GM12878 (cell line): ENCODE results near the gene PRRC1. TPM values are rescaled to one million over a fixed set of nuclear protein-coding genes. Genes with fewer than 3 reads are reported as not detected.

ENCODE experiments used
- ATAC-seq: fragments of 200-7000 bp; cut with Tn5 transposase; 3 replicates; pipeline ENCODE4 v1.9.1; 2020; ENCODE audit warnings: mild to moderate bottlenecking, moderate library complexity
- BruUV-seq: library from RNA; stranded (reverse); fragments of 400-500 nt; replicated peaks from 2 replicates; lab custom pipeline; 2021; lab: Mats Ljungman, UMichigan
- CTCF ChIA-PET: fragments of 300-600 bp; sonication (Branson Sonifier 250); formaldehyde crosslinking; extraction: SDS; loops from one replicate; lab custom pipeline; 2021; ENCODE audit warnings: inconsistent platforms; lab: Yijun Ruan, JAX
- POLR2A ChIA-PET: fragments of 350-600 bp; formaldehyde crosslinking; extraction: SDS; loops from one replicate; lab custom pipeline; 2021; ENCODE audit warnings: inconsistent platforms; lab: Charles Lee
- RAD21 ChIA-PET: fragments of 300-600 bp; sonication (Branson Sonifier 250); formaldehyde crosslinking; loops from one replicate; lab custom pipeline; 2023; ENCODE audit warnings: antibody characterized with exemption; ENCODE audit not compliant: unreplicated experiment; lab: Charles Lee
- SMC1A ChIA-PET: fragments of 300-600 bp; sonication (Branson Sonifier 250); formaldehyde crosslinking; loops from one replicate; lab custom pipeline; 2023; ENCODE audit not compliant: unreplicated experiment, uncharacterized antibody; lab: Charles Lee
- DNase-seq: peaks from one replicate; pipeline ENCODE4 v3.0.0-alpha.2; 2011; ENCODE audit warnings: low read depth, low spot score
- FAIRE-seq: peaks from 3 replicates; lab custom pipeline; 2011; peaks lifted over from hg19 to GRCh38; lab: Jason Lieb, UNC
- H2AFZ ChIP-seq: 2 replicates; pipeline ENCODE4 v1.6.0; 2011; ENCODE audit warnings: low read depth, low read length, control low read depth; ENCODE audit not compliant: control insufficient read depth
- H3K27ac ChIP-seq: 2 replicates; pipeline ENCODE4 v1.5.1; 2011; ENCODE audit warnings: control low read depth; ENCODE audit not compliant: control insufficient read depth, insufficient read depth
- H3K27me3 ChIP-seq, 2 experiments: replicated peaks in 1 of 2; 2 replicates each; pipeline versions ENCODE4 v1.6.0 to v1.6.1; 2011; ENCODE audit warnings: low read length in 1 of 2; ENCODE audit not compliant: control insufficient read depth in 2 of 2, insufficient read depth in 2 of 2
- H3K36me3 ChIP-seq, 2 experiments: 2 replicates each; pipeline ENCODE4 v1.5.1; 2011; ENCODE audit warnings: low read length in 1 of 2; ENCODE audit not compliant: control insufficient read depth in 2 of 2, insufficient read depth in 2 of 2
- H3K4me1 ChIP-seq: 2 replicates; pipeline ENCODE4 v1.6.1; 2011; ENCODE audit warnings: mild to moderate bottlenecking, low read length, moderate library complexity, mixed read lengths; ENCODE audit not compliant: control insufficient read depth, insufficient read depth
- H3K4me2 ChIP-seq: 2 replicates; pipeline ENCODE4 v1.6.0; 2011; ENCODE audit warnings: control low read depth; ENCODE audit not compliant: control insufficient read depth, insufficient read depth
- H3K4me3 ChIP-seq: fragments of 200-600 bp; sonication (generic); 2 replicates; pipeline ENCODE4 v1.5.1; 2016
- H3K79me2 ChIP-seq: 2 replicates; pipeline ENCODE4 v1.6.0; 2011; ENCODE audit warnings: low read length; ENCODE audit not compliant: control insufficient read depth, insufficient read depth
- H3K9ac ChIP-seq: 2 replicates; pipeline ENCODE4 v1.8.0; 2011; ENCODE audit warnings: low read length, control low read depth, mixed read lengths; ENCODE audit not compliant: control insufficient read depth, insufficient read depth
- H3K9me3 ChIP-seq: replicated peaks from 3 replicates; pipeline ENCODE4 v1.5.1; 2011; ENCODE audit warnings: mild to moderate bottlenecking, low read length; ENCODE audit not compliant: control insufficient read depth, insufficient read depth
- H4K20me1 ChIP-seq: 2 replicates; pipeline ENCODE4 v1.6.0; 2011; ENCODE audit not compliant: control insufficient read depth, insufficient read depth
- BACH1 ChIP-seq: fragments of 450-650 bp; IDR thresholded peaks from 2 replicates; pipeline ENCODE4 v1.6.1; 2017; ENCODE audit warnings: mild to moderate bottlenecking, borderline replicate concordance
- IRF3 ChIP-seq: fragments of 450-650 bp; IDR thresholded peaks from 2 replicates; pipeline ENCODE4 v1.6.1; 2014; ENCODE audit warnings: mild to moderate bottlenecking
- PAX8 ChIP-seq: fragments of 450-650 bp; IDR thresholded peaks from 2 replicates; pipeline ENCODE4 v1.6.1; 2017; ENCODE audit warnings: mild to moderate bottlenecking, moderate library complexity
- RAD51 ChIP-seq: fragments of 450-650 bp; IDR thresholded peaks from 2 replicates; pipeline ENCODE4 v1.6.1; 2016; ENCODE audit warnings: moderate library complexity, mild to moderate bottlenecking, inconsistent platforms
- YY1 ChIP-seq: IDR thresholded peaks from 2 replicates; pipeline ENCODE4 v1.6.1; 2011; ENCODE audit warnings: low read depth, mild to moderate bottlenecking, low read length
- ZNF24 ChIP-seq: fragments of 450-650 bp; IDR thresholded peaks from 2 replicates; pipeline ENCODE4 v1.6.1; 2017; ENCODE audit warnings: antibody characterized with exemption, mild to moderate bottlenecking
- WGBS: methylation state at CpG from one replicate; pipeline ENCODE4 v1.1.6; 2016; ENCODE audit warnings: low lambda C conversion rate; ENCODE audit not compliant: insufficient replicate concordance, insufficient coverage; ENCODE audit errors: missing lambda C conversion rate; 5-methylcytosine and 5-hydroxymethylcytosine counted together
- in situ Hi-C: fragments of 300-500 bp; cut with MboI; formaldehyde crosslinking; loops from 9 replicates; pipeline ENCODE4 v1.14.3; 2018; ENCODE audit warnings: mixed read lengths
- intact Hi-C: fragments of 100-400 bp; cut with micrococcal nuclease; formaldehyde crosslinking; loops from one replicate; pipeline ENCODE4 v1.14.2; 2022; ENCODE audit not compliant: unreplicated experiment
- polyA plus RNA-seq, 11 experiments: library from polyadenylated mRNA; depleted of rRNA in 4 of 11; unstranded in 6 of 11; stranded (reverse) in 5 of 11; fragments of >200 nt; fragmentation: Nextera tagmentation in 4 of 11; fragmentation: Illumina TruSeq in 1 of 11; extraction: Ambion mirVana in 4 of 11; extraction: Trizol in 1 of 11; gene quantifications; 1 replicate in 1 of 11; 2 replicates in 10 of 11; pipeline versions ENCODE4 v1.2.1 to v1.2.3, GENCODE V29; 2011 to 2016; ENCODE audit warnings: inconsistent platforms in 2 of 11, missing spikeins in 2 of 11, low read depth in 1 of 11
- total RNA-seq, 4 experiments: library from RNA; depleted of rRNA in 3 of 4; stranded (reverse); fragments of >200 nt in 3 of 4; fragmentation: Illumina TruSeq in 1 of 4; extraction: Trizol in 1 of 4; gene quantifications; 2 replicates each; pipeline versions ENCODE4 v1.2.1 to v1.2.3, GENCODE V29; 2013 to 2021
- TF ChIP-seq, protein P1 (sequence below): IDR thresholded peaks from 2 replicates; pipeline ENCODE4 v1.6.1; 2012; ENCODE audit warnings: improper control_type of control experiment, low read depth, low read length; ENCODE audit not compliant: insufficient replicate concordance
- TF ChIP-seq, protein P2 (sequence below): IDR thresholded peaks from 2 replicates; pipeline ENCODE4 v1.6.1; 2011; ENCODE audit warnings: low read depth, mild to moderate bottlenecking, low read length, moderate library complexity, borderline replicate concordance; ENCODE audit errors: extremely low read depth
- TF ChIP-seq, protein P3 (sequence below): fragments of 450-650 bp; formaldehyde crosslinking; IDR thresholded peaks from 2 replicates; pipeline ENCODE4 v1.4.0; 2022; ENCODE audit warnings: mild to moderate bottlenecking, moderate library complexity

The PRRC1 gene
- total and polyA plus RNA-seq, 10 of the 15 experiments (the other 5 are each of a cell fraction or from before 2014, with no cell fraction given) = 19.0 to 54.5 (median 31.0) TPM

- Histone ChIP-seq H2AFZ (no peak overlapping the region), H3K4me2 (no peak overlapping the region), H4K20me1 (no peaks in the 10 kb centered on the region; the same call in 1 of the 2 replicates), H3K4me3 (no peak overlapping the region), H3K4me1 (0 out of 2 replicates have a peak, but pooled peaks cover 4% of the 10 kb centered on the region), H3K79me2 (no peaks in the 10 kb centered on the region), H3K36me3 (peaks cover 4 to 19% of the 10 kb centered on the region in 2 experiments), H3K9ac (no peak overlapping the region), H3K27ac (no peak overlapping the region), H3K27me3 (no peaks in the 10 kb centered on the region), H3K9me3 (no peaks in the 10 kb centered on the region)
- 87% methylated on average over 5 of the region's 5 CpGs for WGBS
- ATAC-seq = no peak
- ChIA-PET CTCF (interaction anchor here (1.7 kb wide), 1 partner anchor 14 kb away, joined by 6 read pairs; no protein-coding TSS in a partner anchor), RAD21 (interaction anchor here (2.0 kb wide), 1 partner anchor 13 kb away, joined by 4 read pairs; no protein-coding TSS in a partner anchor), POLR2A (no interaction called here), SMC1A (interaction anchor here (1.4 kb wide), 1 partner anchor 14 kb away, joined by 3 read pairs; no protein-coding TSS in a partner anchor)
- intact Hi-C loops = no loop called here
- in situ Hi-C loops = loop anchor here (25.0 kb wide), 1 partner anchor 1561 kb away; no protein-coding TSS in a partner anchor
- no peak for DNase-seq
- FAIRE-seq = no peak
- no TSS peak for BruUV-seq
- TF ChIP-seq, protein P1, sequence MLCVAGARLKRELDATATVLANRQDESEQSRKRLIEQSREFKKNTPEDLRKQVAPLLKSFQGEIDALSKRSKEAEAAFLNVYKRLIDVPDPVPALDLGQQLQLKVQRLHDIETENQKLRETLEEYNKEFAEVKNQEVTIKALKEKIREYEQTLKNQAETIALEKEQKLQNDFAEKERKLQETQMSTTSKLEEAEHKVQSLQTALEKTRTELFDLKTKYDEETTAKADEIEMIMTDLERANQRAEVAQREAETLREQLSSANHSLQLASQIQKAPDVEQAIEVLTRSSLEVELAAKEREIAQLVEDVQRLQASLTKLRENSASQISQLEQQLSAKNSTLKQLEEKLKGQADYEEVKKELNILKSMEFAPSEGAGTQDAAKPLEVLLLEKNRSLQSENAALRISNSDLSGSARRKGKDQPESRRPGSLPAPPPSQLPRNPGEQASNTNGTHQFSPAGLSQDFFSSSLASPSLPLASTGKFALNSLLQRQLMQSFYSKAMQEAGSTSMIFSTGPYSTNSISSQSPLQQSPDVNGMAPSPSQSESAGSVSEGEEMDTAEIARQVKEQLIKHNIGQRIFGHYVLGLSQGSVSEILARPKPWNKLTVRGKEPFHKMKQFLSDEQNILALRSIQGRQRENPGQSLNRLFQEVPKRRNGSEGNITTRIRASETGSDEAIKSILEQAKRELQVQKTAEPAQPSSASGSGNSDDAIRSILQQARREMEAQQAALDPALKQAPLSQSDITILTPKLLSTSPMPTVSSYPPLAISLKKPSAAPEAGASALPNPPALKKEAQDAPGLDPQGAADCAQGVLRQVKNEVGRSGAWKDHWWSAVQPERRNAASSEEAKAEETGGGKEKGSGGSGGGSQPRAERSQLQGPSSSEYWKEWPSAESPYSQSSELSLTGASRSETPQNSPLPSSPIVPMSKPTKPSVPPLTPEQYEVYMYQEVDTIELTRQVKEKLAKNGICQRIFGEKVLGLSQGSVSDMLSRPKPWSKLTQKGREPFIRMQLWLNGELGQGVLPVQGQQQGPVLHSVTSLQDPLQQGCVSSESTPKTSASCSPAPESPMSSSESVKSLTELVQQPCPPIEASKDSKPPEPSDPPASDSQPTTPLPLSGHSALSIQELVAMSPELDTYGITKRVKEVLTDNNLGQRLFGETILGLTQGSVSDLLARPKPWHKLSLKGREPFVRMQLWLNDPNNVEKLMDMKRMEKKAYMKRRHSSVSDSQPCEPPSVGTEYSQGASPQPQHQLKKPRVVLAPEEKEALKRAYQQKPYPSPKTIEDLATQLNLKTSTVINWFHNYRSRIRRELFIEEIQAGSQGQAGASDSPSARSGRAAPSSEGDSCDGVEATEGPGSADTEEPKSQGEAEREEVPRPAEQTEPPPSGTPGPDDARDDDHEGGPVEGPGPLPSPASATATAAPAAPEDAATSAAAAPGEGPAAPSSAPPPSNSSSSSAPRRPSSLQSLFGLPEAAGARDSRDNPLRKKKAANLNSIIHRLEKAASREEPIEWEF = no peak
- TF ChIP-seq YY1 (no peak), ZNF24 (no peak), BACH1 (no peak), RAD51 (no peak), IRF3 (no peak), PAX8 (no peak)
- TF ChIP-seq, protein P2, sequence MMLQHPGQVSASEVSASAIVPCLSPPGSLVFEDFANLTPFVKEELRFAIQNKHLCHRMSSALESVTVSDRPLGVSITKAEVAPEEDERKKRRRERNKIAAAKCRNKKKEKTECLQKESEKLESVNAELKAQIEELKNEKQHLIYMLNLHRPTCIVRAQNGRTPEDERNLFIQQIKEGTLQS = no peak
- TF ChIP-seq, protein P3, sequence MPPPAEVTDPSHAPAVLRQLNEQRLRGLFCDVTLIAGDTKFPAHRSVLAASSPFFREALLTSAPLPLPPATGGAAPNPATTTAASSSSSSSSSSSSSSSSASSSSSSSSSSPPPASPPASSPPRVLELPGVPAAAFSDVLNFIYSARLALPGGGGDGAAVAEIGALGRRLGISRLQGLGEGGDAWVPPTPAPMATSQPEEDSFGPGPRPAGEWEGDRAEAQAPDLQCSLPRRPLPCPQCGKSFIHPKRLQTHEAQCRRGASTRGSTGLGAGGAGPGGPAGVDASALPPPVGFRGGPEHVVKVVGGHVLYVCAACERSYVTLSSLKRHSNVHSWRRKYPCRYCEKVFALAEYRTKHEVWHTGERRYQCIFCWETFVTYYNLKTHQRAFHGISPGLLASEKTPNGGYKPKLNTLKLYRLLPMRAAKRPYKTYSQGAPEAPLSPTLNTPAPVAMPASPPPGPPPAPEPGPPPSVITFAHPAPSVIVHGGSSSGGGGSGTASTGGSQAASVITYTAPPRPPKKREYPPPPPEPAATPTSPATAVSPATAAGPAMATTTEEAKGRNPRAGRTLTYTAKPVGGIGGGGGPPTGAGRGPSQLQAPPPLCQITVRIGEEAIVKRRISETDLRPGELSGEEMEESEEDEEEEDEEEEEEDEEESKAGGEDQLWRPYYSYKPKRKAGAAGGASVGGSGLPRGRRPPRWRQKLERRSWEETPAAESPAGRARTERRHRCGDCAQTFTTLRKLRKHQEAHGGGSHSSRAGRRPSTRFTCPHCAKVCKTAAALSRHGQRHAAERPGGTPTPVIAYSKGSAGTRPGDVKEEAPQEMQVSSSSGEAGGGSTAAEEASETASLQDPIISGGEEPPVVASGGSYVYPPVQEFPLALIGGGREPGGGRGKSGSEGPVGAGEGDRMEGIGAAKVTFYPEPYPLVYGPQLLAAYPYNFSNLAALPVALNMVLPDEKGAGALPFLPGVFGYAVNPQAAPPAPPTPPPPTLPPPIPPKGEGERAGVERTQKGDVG (CRISPR knock-in tag) = no peak
Measured at GRCh38 chr5:127550652-127551409, 33.4 kb downstream of the PRRC1 start.
